ENCODE results near the gene GPR143. TPM values are rescaled to one million over a fixed set of nuclear protein-coding genes. Genes with fewer than 3 reads are reported as not detected.

GPR143 gene
- total and polyA plus RNA-seq, 2 of the 4 experiments (the other 2 are of a cell fraction) = 0.07 TPM; not detected in 1

DNA sequence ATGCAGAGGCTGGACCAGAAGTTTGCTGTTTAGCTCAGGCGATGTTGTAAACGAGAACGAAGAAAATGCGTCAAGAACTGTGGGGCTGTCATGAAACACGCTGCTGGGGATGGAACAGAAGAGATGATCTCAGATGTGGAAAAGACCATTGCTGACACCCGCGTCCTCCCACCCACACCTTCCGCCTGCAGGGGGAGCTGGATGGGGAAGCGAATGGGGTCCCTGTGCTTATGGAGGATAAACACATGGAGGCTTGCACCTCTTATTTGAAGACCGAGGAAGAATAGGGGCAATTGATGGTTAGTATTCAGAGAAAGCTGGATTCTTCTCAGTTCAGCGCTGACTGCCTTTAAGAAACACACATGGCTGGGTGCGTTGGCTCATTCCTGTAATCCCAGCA, 63.9 kb downstream of the GPR143 start:
- no CpG with 5 or more reads among the region's 12 CpGs for WGBS, 2 experiments (ENCODE audit: extremely low coverage in 2 of 2, insufficient read length in 1 of 2)
- intact Hi-C loops (cut with micrococcal nuclease) = loop anchor here (10.0 kb wide), 1 partner anchor 957 kb away; no protein-coding TSS in a partner anchor
- CTCF ChIA-PET = interaction anchor here (0.6 to 0.7 kb wide), 2 partner anchors 20 to 395 kb away, joined by 3 read pairs; no protein-coding TSS in a partner anchor

More for the DNA sequence above, 63.9 kb downstream of the GPR143 start:
- Histone ChIP-seq H3K18ac (ENCODE audit: low read depth, low read length) (no peak overlapping the region), H4K5ac (ENCODE audit: low read depth, low read length) (no peak overlapping the region), H3K9ac (ENCODE audit: low read depth, low read length) (no peak overlapping the region), H3K36me3 (ENCODE audit: control insufficient read depth, insufficient read depth, low read length) (peaks cover 38% of the 10 kb centered on the region), H3K27ac (ENCODE audit: insufficient read depth, low read length) (no peak overlapping the region), H3K9me3 (ENCODE audit: control insufficient read depth, insufficient read depth, low read length) (peaks cover 2% of the 10 kb centered on the region; the same call in 1 of the 2 replicates), H2BK15ac (ENCODE audit: low read depth, low read length) (no peak overlapping the region), H2BK20ac (ENCODE audit: low read depth, low read length) (no peak overlapping the region), H3K23ac (ENCODE audit: low read depth, low read length) (no peak overlapping the region), H4K8ac (ENCODE audit: low read depth in 2 of 2, low read length in 2 of 2) (no peak overlapping the region), H2BK5ac (ENCODE audit: low read depth, low read length, poor library complexity, severe bottlenecking) (no peak overlapping the region), H3K14ac (replicated peaks; ENCODE audit: low read depth, low read length) (no peak overlapping the region), H3K4me2 (ENCODE audit: low read depth, low read length) (no peak overlapping the region), H4K20me1 (ENCODE audit: insufficient read depth, low read length) (no peaks in the 10 kb centered on the region), H2AK5ac (ENCODE audit: low read depth, low read length) (no peak overlapping the region), H2AK9ac (replicated peaks; ENCODE audit: low read depth, low read length, poor library complexity) (no peak overlapping the region), H2AFZ (replicated peaks; ENCODE audit: low read length, poor library complexity) (no peak overlapping the region), H3K4me3 (ENCODE audit: insufficient read depth, low read depth, low read length) (no peak overlapping the region), H2BK120ac (ENCODE audit: low read depth, low read length) (no peak overlapping the region), H3K4ac (ENCODE audit: low read depth, low read length) (no peak overlapping the region), H3K79me1 (ENCODE audit: low read depth in 1 of 2, low read length in 2 of 2) (no peaks in the 10 kb centered on the region), H3K56ac (ENCODE audit: extremely low read depth, insufficient read depth, low read length) (no peak overlapping the region), H3K27me3 (ENCODE audit: control insufficient read depth, insufficient read depth, low read length) (no peaks in the 10 kb centered on the region), H3K4me1 (ENCODE audit: control insufficient read depth, insufficient read depth, low read length) (no peaks in the 10 kb centered on the region), H3K9me1 (ENCODE audit: insufficient read depth, low read length) (no peaks in the 10 kb centered on the region), H4K91ac (ENCODE audit: insufficient read depth, low read depth, low read length) (no peak overlapping the region)
- DNase-seq (no peak), ATAC-seq (ENCODE audit: low read depth) (no peak)
- no TSS peak for BruUV-seq (replicated peaks)
- in situ Hi-C loops (cut with MboI; ENCODE audit: low sequenced_read_pairs) (no loop called here), dilution Hi-C loops (cut with HindIII; ENCODE audit: low sequenced_read_pairs, unreplicated experiment) (no loop called here)
- POLR2A ChIA-PET (ENCODE audit: unreplicated experiment) = no interaction called here
- TF ChIP-seq MXI1 (IDR thresholded peaks at IDR 0.05; ENCODE audit: borderline replicate concordance, low read depth, low read length) (no peak), RFX5 (IDR thresholded peaks at IDR 0.05; ENCODE audit: low read depth, low read length) (no peak), RAD21 (IDR thresholded peaks at IDR 0.05; ENCODE audit: low read length) (no peak), MAZ (IDR thresholded peaks at IDR 0.05; ENCODE audit: borderline replicate concordance, low read depth, low read length) (no peak)
